GM18858 (cell line): Measurements from ENCODE around the gene DUSP15.

ENCODE experiments used
- ATAC-seq: cut with Tn5 transposase; IDR thresholded peaks from one replicate; pipeline ENCODE4 v1.9.1; 2021; ENCODE audit not compliant: unreplicated experiment

Gene DUSP15

GRCh38 chr20:31894980-31895675 is 24.8 kb upstream of the DUSP15 start:
- peak; percentile 94 for ATAC-seq

DNA sequence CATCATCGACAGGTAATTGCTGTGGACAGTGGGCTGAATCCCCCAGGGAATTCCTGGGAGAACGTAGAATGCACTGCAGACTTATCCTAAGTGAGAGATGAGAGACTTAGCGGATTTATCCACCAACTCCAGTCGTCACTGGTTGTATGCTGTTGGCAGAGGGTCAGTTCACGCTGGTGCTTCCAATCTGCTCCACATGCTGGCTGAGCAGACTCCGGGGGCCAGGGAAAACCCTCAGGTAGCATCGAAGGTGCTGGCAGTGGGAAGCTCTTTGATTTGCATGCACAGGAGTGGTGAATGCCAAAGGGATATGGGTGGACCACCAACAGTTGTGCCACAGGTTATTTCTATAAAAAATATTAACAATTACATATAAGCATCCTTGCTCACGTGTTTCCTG is 20.3 kb upstream of the DUSP15 start:
- no peak for ATAC-seq

- no peak for ATAC-seq
Measured at GRCh38 chr20:31883829-31884228, 13.5 kb upstream of the DUSP15 start.

- no peak for ATAC-seq
Measured at GRCh38 chr20:31881945-31882344, 11.6 kb upstream of the DUSP15 start.

DNA sequence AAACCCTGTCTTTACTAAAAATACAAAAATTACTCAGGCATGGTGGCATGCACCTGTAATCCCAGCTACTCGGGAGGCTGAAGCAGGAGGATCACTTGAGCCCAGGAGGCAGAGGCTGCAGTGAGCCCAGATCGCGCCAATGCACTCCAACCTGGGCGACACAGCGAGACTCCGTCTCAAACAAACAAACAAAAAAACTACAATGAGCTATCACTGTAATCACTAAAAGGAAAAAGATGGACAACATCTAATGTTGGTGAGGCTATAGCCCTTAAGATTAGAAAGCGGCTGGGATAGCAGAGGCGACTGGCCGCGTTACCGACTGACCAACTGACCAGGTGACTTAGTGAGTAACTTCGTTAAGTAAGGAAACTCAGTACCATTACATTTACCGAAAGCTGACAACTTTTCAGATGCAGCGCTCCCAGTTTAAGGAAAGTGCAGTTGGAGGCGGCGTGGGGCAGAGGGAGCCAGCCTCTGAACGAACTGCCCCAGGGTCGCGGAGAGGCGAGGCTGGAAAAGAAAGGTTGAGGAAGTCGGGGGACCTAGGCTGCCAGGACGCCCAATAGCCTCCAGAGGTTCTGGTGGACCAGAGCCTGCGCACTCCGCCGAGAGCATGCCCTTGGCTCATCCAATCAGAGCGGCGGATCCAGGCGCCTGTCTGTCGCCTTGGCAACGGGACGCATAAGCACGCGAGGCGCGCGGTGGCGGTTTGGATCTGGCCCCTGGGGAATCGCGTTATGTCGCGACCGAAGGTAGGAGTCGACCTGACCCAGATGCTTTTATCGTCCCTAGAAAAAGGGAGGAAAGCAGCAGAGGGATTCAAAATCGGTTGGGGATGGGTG is 9.0 kb upstream of the DUSP15 start:
- peak; percentile 59 for ATAC-seq

- no peak for ATAC-seq
Measured at GRCh38 chr20:31877684-31878083, 7.4 kb upstream of the DUSP15 start.

DNA sequence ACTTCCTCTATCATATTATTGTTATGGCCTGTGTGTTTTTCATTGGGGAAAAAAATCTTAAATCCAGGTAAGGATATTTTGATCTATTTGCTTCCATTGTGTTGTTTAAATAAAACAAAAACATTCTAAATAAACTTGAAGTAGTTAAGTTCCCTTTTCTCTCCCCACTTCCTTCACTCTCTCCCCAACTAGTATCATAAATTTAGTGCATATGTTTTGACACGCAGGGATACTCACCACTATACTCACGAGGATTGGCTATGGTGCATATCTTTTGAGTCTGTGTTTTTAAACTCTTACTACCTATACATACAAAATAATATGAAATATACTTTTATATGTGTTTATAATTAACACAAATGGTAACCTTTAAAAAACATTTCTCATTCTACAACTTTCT is 5.3 kb upstream of the DUSP15 start:
- ATAC-seq: no peak

- no peak for ATAC-seq
Measured at GRCh38 chr20:31872406-31872805, 2.1 kb upstream of the DUSP15 start.

DNA sequence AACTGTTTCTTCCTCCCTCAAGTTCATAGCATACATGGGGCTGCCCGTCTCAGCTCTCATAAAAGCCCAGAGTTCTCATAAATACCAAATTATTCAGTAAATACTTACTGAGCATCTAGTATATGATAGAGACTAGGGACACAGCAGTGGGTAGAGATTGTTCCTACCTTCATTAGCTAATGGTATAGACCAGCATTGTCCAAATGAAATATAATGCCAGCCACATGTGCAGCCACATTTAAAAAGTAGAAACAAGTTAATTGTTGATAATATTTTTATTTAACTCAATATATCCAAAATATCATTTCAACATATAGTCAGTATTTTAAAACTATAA is 1.3 kb upstream of the DUSP15 start:
- no peak for ATAC-seq

GRCh38 chr20:31870726-31871617 is 645 bp upstream of the DUSP15 start:
- no peak for ATAC-seq

- ATAC-seq: no peak
Measured at GRCh38 chr20:31869673-31869941, 720 bp downstream of the DUSP15 start.

DNA sequence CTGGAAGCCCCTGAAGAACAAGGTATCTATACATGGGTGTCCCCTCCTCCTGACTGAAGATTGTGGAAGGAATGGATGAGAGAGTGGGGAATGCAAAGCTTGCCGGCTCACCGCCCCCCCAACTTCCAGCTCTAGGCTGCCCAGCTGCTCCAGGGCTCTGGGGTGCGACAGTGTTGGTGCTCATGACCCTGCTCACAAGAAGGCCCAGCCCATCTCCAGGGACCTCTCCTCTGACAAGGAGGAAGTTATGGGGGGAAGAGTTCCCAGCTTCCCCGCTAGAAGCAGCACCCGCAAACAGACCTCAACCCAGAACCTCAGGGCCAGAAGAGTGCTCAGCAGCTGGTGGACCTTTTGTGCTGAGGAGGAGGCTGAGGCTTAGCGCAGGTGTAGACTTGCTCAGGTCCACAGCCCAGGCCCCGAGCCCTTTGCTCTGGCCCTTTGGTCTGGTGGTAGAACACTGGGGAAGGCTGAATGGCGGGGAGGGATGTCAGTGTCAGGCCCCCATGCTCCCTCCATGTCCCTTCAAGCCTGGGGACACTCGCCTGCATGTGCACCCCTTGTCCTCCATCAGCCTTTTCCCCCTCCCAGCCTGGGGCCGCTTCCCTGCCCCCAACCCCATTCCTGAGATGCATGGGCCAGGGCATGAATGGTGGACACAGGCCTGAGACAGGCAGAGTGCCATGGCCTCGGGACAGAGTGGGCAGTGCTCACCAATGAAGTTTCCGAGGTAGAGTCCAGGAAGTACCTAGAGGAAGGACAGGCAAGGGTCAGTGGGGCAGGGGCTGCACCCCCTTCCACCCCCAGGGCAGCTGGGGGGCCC is 1.3 kb downstream of the DUSP15 start:
- no peak for ATAC-seq

- ATAC-seq: no peak
Measured at GRCh38 chr20:31866221-31866620, 4.1 kb downstream of the DUSP15 start.

DNA sequence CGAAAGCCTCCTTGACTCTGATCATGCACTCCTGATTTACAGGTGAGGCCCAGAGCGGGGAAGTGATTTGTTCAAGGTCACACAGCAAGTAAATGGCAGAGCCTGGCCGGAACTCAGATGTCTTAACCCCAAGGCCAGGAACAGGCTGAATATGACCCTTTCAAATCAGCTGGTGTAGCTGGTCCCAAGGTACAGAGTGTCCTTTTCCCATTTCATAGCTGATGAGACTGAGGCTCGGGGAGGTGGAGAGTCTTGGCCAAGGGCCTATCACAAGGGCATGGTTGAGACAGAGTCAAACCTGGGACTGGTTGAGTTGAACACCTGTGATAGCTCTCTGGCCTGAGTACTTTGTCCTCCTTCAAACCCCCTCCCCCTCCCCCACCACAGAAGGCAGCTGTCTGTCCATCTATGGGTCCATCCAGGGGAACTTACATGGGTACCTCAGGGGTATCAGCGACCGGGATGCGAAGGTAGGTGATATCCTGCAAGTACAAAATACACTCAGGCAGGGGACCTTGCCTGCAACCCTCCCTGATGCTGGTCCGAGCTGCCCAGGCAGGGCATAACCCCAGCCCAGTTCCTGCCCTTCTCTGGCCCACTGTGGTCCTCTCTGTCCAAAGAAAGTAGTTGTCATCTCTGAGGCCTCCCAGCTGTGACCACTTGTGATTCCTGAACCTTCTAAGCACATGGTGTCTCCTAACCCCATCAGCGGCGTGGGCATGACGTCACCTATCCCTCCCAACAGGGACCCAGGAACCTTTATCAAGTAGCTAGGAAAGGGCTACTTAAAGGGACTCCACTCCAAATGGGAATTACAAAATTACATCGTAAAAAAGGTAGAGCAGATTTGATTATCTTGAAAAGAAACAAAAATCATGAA is 5.6 kb downstream of the DUSP15 start:
- ATAC-seq: no peak

DNA sequence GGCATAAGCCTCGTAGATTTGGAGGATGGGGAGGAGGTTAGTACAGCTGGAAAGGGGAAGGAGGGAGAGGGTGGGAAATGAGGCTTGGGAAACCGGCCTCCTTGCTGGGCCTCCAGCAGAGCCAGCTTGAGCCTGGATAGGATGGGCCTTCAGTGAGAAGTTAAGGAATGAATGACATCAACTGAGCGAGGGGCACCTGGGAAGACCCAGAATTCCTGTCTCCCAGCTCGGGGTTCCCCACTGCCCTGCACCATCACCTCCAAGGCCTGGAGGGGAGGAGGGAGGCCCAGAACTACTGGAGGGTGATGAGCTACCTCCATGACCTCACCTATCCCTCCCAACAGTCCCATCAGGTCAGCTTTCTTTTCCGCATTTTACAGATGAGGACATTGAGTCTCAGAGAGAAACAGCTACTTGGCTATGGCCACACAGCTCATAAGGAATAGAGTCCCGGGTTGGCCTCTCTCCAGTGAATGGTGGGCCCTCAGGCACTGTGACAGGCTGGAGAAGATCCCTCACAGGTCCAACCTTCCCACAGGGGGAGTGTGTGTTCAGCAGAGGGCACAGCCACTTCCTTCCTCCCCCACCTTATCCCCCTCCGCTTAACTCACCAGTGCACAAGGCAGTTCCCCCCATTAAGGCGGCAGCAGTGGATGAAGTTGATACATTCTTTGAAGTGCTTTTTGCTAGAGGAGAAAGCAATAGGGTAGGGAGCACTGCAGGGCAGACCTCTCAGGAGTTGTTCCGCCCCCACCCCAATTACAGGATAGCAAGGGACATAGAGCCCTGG is 6.8 kb downstream of the DUSP15 start:
- no peak for ATAC-seq

GRCh38 chr20:31862506-31862905 is 7.8 kb downstream of the DUSP15 start:
- no peak for ATAC-seq

- no peak for ATAC-seq
Measured at GRCh38 chr20:31862157-31862470, 8.2 kb downstream of the DUSP15 start.

- ATAC-seq: no peak
Measured at GRCh38 chr20:31861385-31862156, 8.8 kb downstream of the DUSP15 start.

DNA sequence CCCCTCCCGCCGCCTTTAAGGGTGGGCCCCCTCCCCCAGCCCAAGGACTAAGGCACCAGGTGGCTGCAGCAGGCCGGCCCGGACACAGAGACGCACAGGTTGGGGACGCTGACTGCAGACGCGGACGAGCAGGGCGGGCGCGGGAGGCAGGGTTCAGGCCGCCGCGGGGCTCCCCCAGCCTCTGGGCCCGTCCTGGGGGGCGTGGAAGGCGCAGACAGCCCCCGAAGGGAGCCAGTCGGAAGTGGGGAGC is 9.3 kb downstream of the DUSP15 start:
- ATAC-seq: no peak
